Liver (tissue), 9 donors: Measurements from ENCODE around the gene CHAMP1. TPM values are rescaled to one million over a fixed set of nuclear protein-coding genes. Genes with fewer than 3 reads are reported as not detected.

Experiments used
- DNase-seq: peaks from one replicate; pipeline ENCODE4 v3.0.0-alpha.2; 2017; ENCODE audit warnings: low spot score
- H3K27ac ChIP-seq, 2 donors: one replicate each; pipeline ENCODE4 v1.7.0; 2013; ENCODE audit warnings: inconsistent platforms in 2 of 2, low read length in 2 of 2, control low read depth in 1 of 2, low read depth in 1 of 2, mild to moderate bottlenecking in 1 of 2
- H3K27me3 ChIP-seq, 4 donors: one replicate each; pipeline versions ENCODE4 v1.6.1 to v1.7.0; 2013; ENCODE audit warnings: low read length in 3 of 4, inconsistent platforms in 1 of 4, mild to moderate bottlenecking in 1 of 4, moderate library complexity in 1 of 4; ENCODE audit not compliant: control insufficient read depth in 4 of 4, insufficient read depth in 4 of 4
- H3K36me3 ChIP-seq, 4 donors: one replicate each; pipeline versions ENCODE4 v1.6.1 to v1.7.0; 2013; ENCODE audit warnings: low read length in 3 of 4, mild to moderate bottlenecking in 3 of 4, low read depth in 1 of 4, moderate library complexity in 1 of 4; ENCODE audit not compliant: control insufficient read depth in 4 of 4, insufficient read depth in 3 of 4
- H3K4me1 ChIP-seq, 4 donors: one replicate each; pipeline versions ENCODE4 v1.6.1 to v1.7.0; 2013; ENCODE audit warnings: low read length in 3 of 4, mild to moderate bottlenecking in 3 of 4, moderate library complexity in 1 of 4; ENCODE audit not compliant: control insufficient read depth in 4 of 4, insufficient read depth in 4 of 4
- H3K4me3 ChIP-seq, 3 donors: one replicate each; pipeline versions ENCODE4 v1.6.1 to v1.7.0; 2013; ENCODE audit warnings: low read length in 3 of 3, control low read depth in 1 of 3, low read depth in 1 of 3, mild to moderate bottlenecking in 1 of 3
- H3K9ac ChIP-seq, 2 donors: one replicate each; pipeline ENCODE4 v1.7.0; 2013; ENCODE audit warnings: low read length in 2 of 2, mild to moderate bottlenecking in 2 of 2, moderate library complexity in 2 of 2, control low read depth in 1 of 2, low read depth in 1 of 2
- H3K9me3 ChIP-seq, 4 donors: one replicate each; pipeline versions ENCODE4 v1.6.1 to v1.7.0; 2013; ENCODE audit warnings: low read length in 3 of 4; ENCODE audit not compliant: control insufficient read depth in 4 of 4
- CTCF ChIP-seq: fragments of 150-350 bp; IDR thresholded peaks from 2 replicates; pipeline ENCODE4 v1.5.1; 2017; ENCODE audit warnings: improper control_type of control experiment, low read depth, low read length; ENCODE audit not compliant: missing input control
- EGR1 ChIP-seq, 2 donors: IDR thresholded peaks; 2 replicates each; pipeline ENCODE4 v1.6.1; 2016 to 2018; ENCODE audit warnings: antibody characterized with exemption in 2 of 2, low read depth in 2 of 2
- FOXA1 ChIP-seq: IDR thresholded peaks from 2 replicates; pipeline ENCODE4 v1.6.1; 2016; ENCODE audit warnings: antibody characterized with exemption
- FOXA2 ChIP-seq: IDR thresholded peaks from 2 replicates; pipeline ENCODE4 v1.6.1; 2016; ENCODE audit warnings: antibody characterized with exemption
- GABPA ChIP-seq, 2 donors: IDR thresholded peaks in 1 of 2; conservative IDR thresholded peaks in 1 of 2; 2 replicates each; pipeline ENCODE4 v1.6.1; 2016; ENCODE audit warnings: antibody characterized with exemption in 2 of 2, mild to moderate bottlenecking in 1 of 2, moderate library complexity in 1 of 2
- HNF4A ChIP-seq, 2 donors: conservative IDR thresholded peaks; 2 replicates each; pipeline ENCODE4 v1.6.1; 2016; ENCODE audit warnings: antibody characterized with exemption in 2 of 2, mild to moderate bottlenecking in 2 of 2
- HNF4G ChIP-seq: IDR thresholded peaks from 2 replicates; pipeline ENCODE4 v1.6.1; 2016; ENCODE audit warnings: antibody characterized with exemption
- JUND ChIP-seq, 2 donors: IDR thresholded peaks; 2 replicates each; pipeline ENCODE4 v1.6.1; 2016; ENCODE audit warnings: antibody characterized with exemption in 2 of 2
- MAX ChIP-seq: IDR thresholded peaks from 2 replicates; pipeline ENCODE4 v1.6.1; 2016; ENCODE audit warnings: antibody characterized with exemption
- NR2F2 ChIP-seq: IDR thresholded peaks from 2 replicates; pipeline ENCODE4 v1.6.1; 2016; ENCODE audit warnings: antibody characterized with exemption
- RAD21 ChIP-seq, 2 donors: IDR thresholded peaks; 2 replicates each; pipeline ENCODE4 v1.6.1; 2016; ENCODE audit warnings: antibody characterized with exemption in 2 of 2, mild to moderate bottlenecking in 2 of 2
- REST ChIP-seq: IDR thresholded peaks from 2 replicates; pipeline ENCODE4 v1.6.1; 2016; ENCODE audit warnings: antibody characterized with exemption, mild to moderate bottlenecking
- RXRA ChIP-seq, 2 donors: IDR thresholded peaks; 2 replicates each; pipeline ENCODE4 v1.6.1; 2017 to 2018; ENCODE audit warnings: antibody characterized with exemption in 2 of 2, mild to moderate bottlenecking in 1 of 2
- TAF1 ChIP-seq: conservative IDR thresholded peaks from 2 replicates; pipeline ENCODE4 v1.6.1; 2016; ENCODE audit warnings: antibody characterized with exemption, mild to moderate bottlenecking
- YY1 ChIP-seq: IDR thresholded peaks from 2 replicates; pipeline ENCODE4 v1.6.1; 2016; ENCODE audit warnings: antibody characterized with exemption, mild to moderate bottlenecking
- WGBS: extraction: QIAGEN DNeasy Blood & Tissue Kit; methylation state at CpG from one replicate; pipeline ENCODE4 v1.1.7; 2013; 5-methylcytosine and 5-hydroxymethylcytosine counted together
- polyA plus RNA-seq, 2 donors: library from polyadenylated mRNA; stranded (reverse) in 1 of 2; unstranded in 1 of 2; fragments of 200-250 nt in 1 of 2; fragments of >200 nt in 1 of 2; fragmentation: Nextera tagmentation in 1 of 2; extraction: Ambion mirVana in 1 of 2; gene quantifications; one replicate each; pipeline versions ENCODE4 v1.2.1 to v1.2.3, GENCODE V29; 2013 to 2015
- total RNA-seq, 2 donors: library from RNA; depleted of rRNA; stranded (reverse); fragments of >200 nt; gene quantifications; one replicate each; pipeline ENCODE4 v1.2.3, GENCODE V29; 2014
- TF ChIP-seq, protein P1 (sequence below): IDR thresholded peaks from 2 replicates; pipeline ENCODE4 v1.6.1; 2016; ENCODE audit warnings: antibody characterized with exemption
- TF ChIP-seq, protein P2 (sequence below): IDR thresholded peaks from 2 replicates; pipeline ENCODE4 v1.6.1; 2016; ENCODE audit warnings: antibody characterized with exemption
- donor health status: healthy.
- donor health status: healthy.
- donor health status: healthy.
- donor health status: healthy.
- donor health status: healthy.

The CHAMP1 gene
- total and polyA plus RNA-seq, 4 donors, result 6.2 to 15.1 (median 7.8) TPM

DNA sequence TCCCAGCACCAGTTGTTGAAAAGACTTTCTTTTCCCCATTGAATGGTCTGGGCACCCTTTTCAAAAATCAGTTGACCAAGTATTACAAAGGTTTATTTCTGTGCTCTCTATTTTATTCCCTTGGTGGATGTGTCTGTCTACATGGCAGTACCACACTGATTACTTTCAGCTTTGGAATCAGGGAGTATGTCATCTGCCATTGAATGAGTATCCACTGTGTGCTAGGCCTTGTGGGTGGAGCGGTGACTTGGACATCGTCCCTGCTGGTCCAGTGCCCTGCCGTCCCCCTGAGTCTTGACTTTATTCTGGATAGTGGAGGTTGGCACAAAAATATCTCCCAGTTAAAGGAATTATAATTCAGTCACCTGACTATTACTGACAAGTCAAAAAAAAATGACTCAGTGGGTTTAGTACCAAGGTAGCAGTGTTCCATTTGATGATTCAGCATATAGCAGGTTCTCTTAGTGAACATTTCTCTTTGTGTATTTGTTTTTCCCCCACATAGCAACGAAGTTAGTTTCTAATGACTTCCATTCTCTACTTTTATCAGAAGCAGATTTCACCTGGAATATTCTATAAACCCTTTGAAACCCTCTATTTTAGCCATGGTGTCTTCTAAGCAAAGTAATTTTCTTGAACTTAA is 29.0 kb upstream of the CHAMP1 start:
- DNase-seq, result no peak
- H3K4me3 ChIP-seq, result no peak overlapping the region
- no peak overlapping the region for H3K9ac ChIP-seq
- H3K27ac ChIP-seq, result no peak overlapping the region
- peaks cover 3 to 16% (median 11%) of the 10 kb centered on the region in 4 donors for H3K4me1 ChIP-seq
- 92% methylated on average over 4 of the region's 4 CpGs for WGBS
- no peaks in the 10 kb centered on the region for H3K9me3 ChIP-seq
- peaks cover 4 to 22% (median 18%) of the 10 kb centered on the region in 4 donors for H3K36me3 ChIP-seq
- H3K27me3 ChIP-seq, result no peaks in the 10 kb centered on the region
- TF ChIP-seq FOXA2 (no peak), TAF1 (no peak), JUND (IDR thresholded peaks at IDR 0.05) (no peak), EGR1 (IDR thresholded peaks at IDR 0.05; ENCODE audit: low read depth in 2 of 2) (no peak), REST (no peak), HNF4A (conservative IDR thresholded peaks at IDR 0.05) (no peak), CTCF (no peak), GABPA (IDR thresholded peaks at IDR 0.05 in 1 of 2, conservative IDR thresholded peaks at IDR 0.05 in 1 of 2) (no peak)
- TF ChIP-seq, protein P1, sequence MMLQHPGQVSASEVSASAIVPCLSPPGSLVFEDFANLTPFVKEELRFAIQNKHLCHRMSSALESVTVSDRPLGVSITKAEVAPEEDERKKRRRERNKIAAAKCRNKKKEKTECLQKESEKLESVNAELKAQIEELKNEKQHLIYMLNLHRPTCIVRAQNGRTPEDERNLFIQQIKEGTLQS, result no peak
- TF ChIP-seq, protein P2, sequence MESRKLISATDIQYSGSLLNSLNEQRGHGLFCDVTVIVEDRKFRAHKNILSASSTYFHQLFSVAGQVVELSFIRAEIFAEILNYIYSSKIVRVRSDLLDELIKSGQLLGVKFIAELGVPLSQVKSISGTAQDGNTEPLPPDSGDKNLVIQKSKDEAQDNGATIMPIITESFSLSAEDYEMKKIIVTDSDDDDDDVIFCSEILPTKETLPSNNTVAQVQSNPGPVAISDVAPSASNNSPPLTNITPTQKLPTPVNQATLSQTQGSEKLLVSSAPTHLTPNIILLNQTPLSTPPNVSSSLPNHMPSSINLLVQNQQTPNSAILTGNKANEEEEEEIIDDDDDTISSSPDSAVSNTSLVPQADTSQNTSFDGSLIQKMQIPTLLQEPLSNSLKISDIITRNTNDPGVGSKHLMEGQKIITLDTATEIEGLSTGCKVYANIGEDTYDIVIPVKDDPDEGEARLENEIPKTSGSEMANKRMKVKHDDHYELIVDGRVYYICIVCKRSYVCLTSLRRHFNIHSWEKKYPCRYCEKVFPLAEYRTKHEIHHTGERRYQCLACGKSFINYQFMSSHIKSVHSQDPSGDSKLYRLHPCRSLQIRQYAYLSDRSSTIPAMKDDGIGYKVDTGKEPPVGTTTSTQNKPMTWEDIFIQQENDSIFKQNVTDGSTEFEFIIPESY, result no peak

- H3K9ac ChIP-seq, result no peak overlapping the region
- no peak overlapping the region for H3K27ac ChIP-seq
- no peak overlapping the region for H3K4me3 ChIP-seq
- peaks cover 3 to 10% (median 8%) of the 10 kb centered on the region in 4 donors for H3K4me1 ChIP-seq
- H3K9me3 ChIP-seq, result no peaks in the 10 kb centered on the region
- 98% methylated on average over 8 of the region's 8 CpGs for WGBS
- peaks cover 7 to 25% (median 22%) of the 10 kb centered on the region in 4 donors for H3K36me3 ChIP-seq
- no peaks in the 10 kb centered on the region for H3K27me3 ChIP-seq
- DNase-seq, result no peak
- TF ChIP-seq MAX (no peak), RAD21 (IDR thresholded peaks at IDR 0.05) (no peak), EGR1 (IDR thresholded peaks at IDR 0.05; ENCODE audit: low read depth in 2 of 2) (no peak), FOXA2 (no peak), RXRA (IDR thresholded peaks at IDR 0.05) (no peak), NR2F2 (no peak), GABPA (IDR thresholded peaks at IDR 0.05 in 1 of 2, conservative IDR thresholded peaks at IDR 0.05 in 1 of 2) (no peak), FOXA1 (no peak), CTCF (no peak), HNF4G (no peak), REST (no peak), TAF1 (no peak), YY1 (no peak)
Measured at GRCh38 chr13:114286808-114287207, 27.5 kb upstream of the CHAMP1 start.
